NCI-H2227 (cell line): ENCODE measurements around the gene LACC1.

Source experiments
- DNase-seq: peaks from one replicate; lab custom pipeline; 2025; ENCODE audit not compliant: unreplicated experiment; lab: John Stamatoyannopoulos, UW

Gene LACC1

DNA sequence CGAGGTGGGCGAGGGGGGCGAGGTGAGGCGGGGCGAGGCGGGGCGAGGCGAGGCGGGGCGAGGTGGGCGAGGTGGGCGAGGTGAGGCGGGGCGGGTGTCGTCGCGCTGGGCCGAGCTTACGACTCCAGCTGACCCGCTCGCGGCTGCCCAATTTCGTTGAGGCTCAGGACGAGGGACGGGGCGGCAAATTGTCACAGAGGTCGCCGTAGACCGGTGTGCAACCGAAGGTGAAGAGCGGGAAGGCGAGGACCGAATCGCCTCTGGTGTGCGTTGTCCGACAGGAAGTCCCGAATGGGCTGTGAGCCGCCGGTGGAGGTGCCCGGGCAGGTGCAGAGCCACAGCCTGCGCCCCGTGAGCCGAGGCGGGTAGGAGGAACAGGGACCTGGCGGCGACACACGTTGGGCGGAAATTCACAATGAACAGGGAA, at the start of gene LACC1:
TSS of gene LACC1 (plus strand) at position 150 of the 427 bp plus-strand sequence. CDS start 1,082 bp downstream, outside the sequence.
- DNase-seq, result peak; percentile 51

DNA sequence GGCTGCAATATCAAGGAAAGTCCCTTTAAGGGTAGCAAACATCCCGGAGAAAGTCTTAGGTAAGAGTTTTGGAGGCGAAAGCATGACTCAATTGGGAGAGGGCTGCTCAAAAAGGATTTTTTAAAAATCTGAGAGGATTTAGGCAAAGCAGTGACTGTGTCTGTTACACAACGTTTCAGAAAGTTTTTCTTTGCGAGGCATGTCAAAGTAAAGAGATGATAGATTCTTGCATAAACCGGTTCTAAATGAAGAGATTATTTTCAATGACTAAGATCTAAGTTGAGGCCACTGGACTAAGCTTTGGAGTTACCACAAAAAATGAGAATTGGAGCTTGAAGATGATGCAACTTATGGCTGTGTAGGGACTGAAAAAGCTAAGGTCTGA, 49.2 kb upstream of the LACC1 start:
- DNase-seq, result no peak

- no peak for DNase-seq
These were observed 48.6 kb upstream of the LACC1 start for GRCh38 chr13:43831088-43831487.

DNA sequence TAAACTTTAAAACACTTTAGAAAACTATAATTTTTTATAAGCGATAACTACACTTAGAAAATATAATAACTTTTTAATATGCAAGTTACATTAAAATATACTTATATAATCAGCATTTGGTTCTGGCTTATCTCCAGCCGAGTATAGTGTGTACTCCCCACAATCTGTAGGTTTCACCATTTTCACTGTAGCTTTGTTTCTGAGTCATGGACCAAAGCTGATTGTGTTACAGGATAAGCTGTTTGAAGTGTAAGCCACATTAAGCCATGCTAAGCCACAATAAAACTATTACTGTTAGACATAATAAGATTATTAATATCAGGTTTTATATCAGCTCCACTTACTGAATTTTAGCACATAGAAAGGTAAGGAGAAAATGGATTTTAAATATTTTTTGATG, 44.0 kb upstream of the LACC1 start:
- no peak for DNase-seq

DNA sequence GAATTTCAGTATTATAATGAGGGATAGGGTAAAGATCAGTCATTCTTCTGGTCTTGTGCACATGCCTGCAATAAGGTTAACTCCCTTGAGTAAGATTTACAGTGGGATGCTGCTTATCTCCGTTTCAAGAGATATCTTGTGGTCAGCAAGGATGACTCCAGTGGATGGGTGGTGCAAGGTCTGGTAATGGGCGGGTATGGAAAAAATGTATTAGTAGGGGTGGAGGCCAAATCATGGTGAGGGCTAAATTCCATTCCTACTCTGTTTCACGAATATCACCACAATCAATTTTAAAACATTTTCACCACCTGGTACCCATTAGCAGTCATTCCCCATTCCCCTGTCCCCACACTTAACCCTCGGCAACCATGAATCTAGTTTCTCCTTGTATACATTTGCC, 40.8 kb upstream of the LACC1 start:
- DNase-seq, result no peak

DNA sequence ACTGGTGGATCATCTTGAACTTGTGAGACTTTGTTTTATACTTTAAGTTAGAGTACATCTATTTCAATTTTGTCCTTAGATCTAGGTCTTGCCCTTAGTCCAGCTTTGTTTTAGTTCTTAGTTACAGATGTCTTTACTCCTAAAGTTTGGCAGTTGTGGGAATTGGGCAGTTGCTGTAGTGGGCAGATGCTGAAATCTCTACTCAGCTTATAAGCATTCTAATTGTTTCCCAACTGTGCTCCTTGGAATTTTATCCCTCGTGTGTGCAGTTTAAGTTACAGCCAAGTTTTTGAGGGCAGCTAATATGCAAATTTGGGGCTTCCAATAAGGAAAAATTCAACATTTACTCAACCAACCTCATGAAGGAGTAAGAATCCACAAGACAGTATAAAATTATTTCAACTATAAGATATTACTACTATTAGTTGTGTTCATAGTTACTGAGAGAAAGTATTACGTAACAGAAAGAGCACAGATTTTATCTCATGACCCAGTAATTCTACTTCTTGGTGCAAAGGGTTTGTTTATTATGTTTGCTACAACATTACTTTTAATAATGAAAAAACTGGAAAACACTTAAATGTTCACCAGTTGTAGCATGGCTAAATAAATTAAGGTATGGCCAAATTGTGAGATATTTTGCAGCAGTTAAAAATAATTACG, 33.1 kb upstream of the LACC1 start:
- DNase-seq, result no peak

DNA sequence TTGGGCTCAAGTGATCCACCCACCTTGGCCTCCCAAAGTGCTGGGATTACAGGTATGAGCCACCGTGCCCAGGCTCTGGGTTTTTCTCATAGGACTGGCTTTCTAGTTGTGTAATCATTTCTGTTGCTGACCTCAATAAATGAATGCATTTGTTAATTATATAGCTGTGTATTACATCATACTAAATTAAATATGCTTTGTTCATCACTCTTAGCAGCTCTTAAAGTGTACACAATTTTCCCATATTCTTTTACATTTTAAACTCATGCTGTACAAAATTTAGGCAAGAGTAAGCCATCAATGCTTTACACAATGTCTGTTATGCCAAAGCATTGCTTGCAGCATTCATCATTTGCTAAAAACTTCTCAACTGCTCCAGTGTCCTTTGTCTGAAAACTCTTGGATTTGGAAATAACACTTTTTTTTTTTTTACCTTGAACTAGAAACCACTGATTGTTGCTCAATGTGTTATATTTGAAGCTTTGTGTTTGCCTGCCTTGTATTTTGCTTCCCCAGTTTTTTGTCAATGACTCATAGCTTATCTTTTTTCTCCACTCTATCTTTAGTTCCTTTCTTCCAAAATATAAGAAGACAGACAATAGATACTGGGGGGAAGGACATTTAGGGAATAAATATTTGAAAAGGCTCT, 31.6 kb upstream of the LACC1 start:
- DNase-seq, result no peak

DNA sequence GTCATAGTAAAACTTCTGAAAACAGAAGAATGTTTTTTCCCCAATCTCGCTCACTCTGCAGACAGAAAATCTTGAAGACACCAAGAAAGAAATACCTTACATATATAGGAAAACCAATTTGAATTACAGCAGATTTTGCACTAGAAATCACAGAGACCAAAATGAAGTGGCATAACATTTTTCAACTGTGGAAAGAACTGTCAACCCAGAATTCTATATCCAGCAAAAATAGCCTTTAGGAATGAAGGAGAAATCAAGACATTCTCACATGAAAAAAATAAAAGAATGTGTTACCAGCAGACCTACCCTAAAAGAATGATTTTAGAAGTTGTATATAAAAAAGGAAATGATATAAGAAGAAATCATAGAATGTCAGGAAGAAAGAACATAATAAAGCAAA, 28.8 kb upstream of the LACC1 start:
- DNase-seq, result no peak

- no peak for DNase-seq
These were observed 26.7 kb upstream of the LACC1 start for GRCh38 chr13:43852923-43853404.

DNA sequence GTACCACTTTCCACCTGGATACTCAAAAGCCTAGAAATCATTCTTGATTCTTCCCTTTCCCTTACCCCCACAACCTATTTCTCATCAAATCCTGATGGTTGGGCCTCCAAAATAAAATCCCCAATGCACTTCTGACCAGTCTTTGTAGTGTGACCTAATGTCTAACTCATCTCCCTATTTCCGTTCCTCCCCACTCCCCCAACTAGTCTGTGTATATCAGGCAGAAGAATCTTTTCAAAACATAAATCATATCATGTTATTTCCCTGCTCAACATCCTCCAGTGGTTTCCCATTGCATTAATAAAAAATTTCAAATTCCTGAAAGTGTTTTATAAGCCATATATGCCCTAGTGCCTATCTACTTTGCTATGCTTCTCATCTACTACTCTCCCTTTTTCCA, 17.8 kb upstream of the LACC1 start:
- no peak for DNase-seq

- no peak for DNase-seq
These were observed 14.8 kb upstream of the LACC1 start for GRCh38 chr13:43864921-43865320.

GRCh38 chr13:43865892-43866291, 13.8 kb upstream of the LACC1 start:
- no peak for DNase-seq

DNA sequence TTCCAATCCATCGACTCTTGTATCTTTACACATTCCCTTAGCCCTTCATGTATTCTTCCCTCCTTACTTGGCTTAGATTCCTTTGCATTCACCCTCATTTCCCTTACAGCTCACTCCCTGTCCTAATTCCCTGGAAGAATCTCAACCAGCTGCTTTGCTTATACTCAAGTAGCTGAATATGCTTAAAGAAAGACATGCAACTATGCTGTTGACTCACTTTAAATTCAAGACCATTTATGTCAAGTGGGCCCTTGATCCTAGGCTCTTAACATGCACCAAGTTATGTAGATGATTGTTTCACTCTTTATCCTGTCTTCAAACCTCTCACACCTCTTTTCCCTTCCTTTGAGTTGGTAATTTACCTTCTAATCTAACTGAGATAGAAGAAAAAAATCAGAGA, 7.5 kb upstream of the LACC1 start:
- no peak for DNase-seq

DNA sequence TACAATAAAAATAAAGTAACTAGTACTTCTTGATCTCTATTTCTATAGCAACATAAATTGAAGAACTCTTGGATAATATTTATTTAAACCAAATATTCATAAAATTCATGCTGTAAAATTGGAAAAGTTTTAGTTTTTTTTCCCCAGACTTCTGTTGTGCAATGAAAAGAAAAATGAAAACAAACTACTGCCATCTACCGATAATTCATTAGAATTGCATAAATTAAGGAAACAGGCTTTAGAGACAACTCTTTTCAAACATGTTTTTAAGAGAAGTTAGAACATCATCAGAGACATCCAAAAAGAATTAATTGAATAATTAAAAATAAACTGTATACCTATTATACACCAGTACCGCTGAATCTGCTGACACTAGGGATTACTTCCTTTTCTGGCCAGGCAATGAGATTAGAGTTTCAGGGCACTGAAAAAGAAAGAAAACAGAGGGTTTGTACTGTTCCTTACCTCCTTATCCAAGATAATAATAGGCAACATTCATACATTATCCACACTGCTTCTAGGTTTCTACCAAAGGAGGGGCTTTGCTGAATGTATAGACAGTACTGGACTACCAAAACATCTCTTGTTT, 5.1 kb upstream of the LACC1 start:
- DNase-seq, result peak; percentile 10

DNA sequence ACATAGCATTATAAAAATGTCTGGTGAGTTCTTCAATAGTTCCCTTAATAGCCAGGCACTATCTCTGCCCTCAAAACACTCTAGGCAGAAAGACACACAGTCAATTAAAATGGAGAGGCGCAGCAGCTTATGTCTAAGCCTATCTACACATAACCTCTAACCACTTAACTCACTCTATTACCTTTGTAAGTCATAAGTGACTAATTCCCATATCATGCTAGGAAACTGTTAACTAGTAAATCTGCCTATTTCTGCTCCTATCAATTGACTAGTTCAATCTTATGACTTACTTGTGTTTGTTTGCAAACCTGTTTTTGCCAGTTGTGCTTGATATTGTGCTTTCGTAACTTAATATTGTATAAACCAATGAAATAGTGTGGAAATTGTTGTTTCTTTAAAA, 3.3 kb upstream of the LACC1 start:
- DNase-seq, result no peak

GRCh38 chr13:43877326-43877725, 2.4 kb upstream of the LACC1 start:
- no peak for DNase-seq

DNA sequence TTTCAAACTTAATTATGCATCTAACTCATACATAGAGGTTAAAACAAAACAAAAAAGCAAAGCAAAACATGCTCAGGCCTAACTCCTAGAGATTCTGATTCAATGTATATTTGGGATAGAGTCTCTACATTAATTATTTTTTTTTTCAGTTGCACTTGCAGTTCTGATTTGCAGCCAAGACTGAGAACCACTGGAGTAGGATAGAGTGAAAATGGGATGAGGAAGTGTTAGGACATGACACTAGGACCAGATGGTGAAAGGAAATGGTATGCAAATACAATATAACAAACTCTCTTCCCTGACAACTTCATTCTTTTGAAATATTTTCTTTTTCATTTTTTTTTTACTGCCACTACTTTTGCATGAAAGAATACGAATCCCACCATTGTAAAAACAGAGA, 1.9 kb upstream of the LACC1 start:
- no peak for DNase-seq

DNA sequence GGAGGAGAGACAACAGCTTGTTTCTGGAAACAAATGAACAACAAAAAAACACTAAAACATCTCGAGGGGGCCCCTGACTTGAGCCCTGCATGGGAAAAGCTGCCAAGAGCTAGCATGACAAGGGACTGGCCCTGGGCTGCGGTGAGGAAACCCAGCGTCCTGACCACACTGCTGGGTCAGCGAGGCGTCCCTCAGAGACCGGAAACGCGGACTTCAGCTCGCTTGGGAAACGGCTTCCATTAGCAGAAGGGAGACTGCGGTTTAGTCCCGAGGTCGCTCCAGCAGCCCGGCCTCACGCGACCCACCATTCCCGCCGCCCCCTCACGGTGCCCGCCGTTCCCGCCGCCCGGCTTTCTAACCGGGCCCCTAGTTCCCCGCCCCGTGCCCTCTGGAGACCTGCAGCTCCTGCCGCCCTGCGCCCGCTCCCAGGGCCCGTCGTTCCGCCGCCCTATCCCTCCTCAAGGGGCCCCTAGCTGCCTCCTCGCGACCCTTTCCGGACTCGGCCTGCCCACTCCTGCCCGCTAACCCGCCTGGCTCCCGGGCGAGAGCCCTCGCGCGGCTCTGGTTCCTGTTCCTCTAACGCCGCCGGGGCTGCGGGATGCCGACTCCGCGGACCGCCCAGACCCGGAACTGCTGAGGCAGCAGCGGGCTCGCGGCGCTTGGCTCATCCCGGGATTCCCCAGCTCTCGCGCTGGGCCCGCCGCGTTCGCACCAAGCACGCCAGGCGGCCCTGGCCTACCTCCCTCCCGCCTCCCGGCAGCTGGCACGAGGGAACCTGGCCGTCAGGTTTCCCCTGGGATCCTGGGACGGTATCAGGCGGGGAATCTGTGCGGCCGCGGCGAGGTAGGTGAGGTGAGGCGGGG, 581 bp upstream of the LACC1 start, which contains the start of gene CCDC122:
TSS of gene CCDC122 (minus strand) at position 849 of the 863 bp plus-strand sequence. CDS start 10,364 bp downstream, outside the sequence.
- peak; percentile 72 for DNase-seq

- no peak for DNase-seq
These were observed 631 bp downstream of the LACC1 start for GRCh38 chr13:43880214-43880855.

- DNase-seq, result no peak
These were observed 1.2 kb downstream of the LACC1 start for GRCh38 chr13:43880926-43881325.

DNA sequence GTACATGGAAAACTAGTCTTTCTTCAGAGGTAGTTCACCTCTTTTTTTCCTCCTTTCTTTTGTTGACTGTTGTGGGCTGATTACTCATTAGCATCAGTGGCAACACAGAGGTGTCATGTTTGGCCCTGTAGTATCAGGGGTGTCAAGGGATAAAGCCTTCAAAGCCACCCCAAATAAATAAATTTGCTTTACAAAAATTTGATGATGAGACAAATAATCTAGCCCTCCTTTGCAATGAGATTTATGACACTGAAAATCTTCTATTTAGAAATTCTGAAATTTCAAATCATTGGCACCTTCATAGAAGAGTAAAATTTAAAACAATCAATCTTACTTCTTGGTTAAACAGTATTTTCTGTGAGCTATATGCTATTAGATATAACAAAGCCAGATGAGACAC, 1.9 kb downstream of the LACC1 start:
- no peak for DNase-seq
